Thymus (tissue), 14 donors: ENCODE measurements around the gene BCAS4. TPM values are rescaled to one million over a fixed set of nuclear protein-coding genes. Genes with fewer than 3 reads are reported as not detected.

Experiments used
- DNase-seq, 9 donors: peaks; one replicate each; pipeline ENCODE4 v3.0.0-alpha.2; 2013; ENCODE audit warnings: low spot score in 9 of 9, low read depth in 6 of 9, missing footprints in 1 of 9
- H3K27ac ChIP-seq, 2 donors: one replicate each; pipeline ENCODE4 v1.5.1; 2013; ENCODE audit warnings: control low read depth in 1 of 2, low read depth in 1 of 2, low read length in 1 of 2, mild to moderate bottlenecking in 1 of 2, moderate library complexity in 1 of 2
- H3K27me3 ChIP-seq, 2 donors: one replicate each; pipeline ENCODE4 v1.5.1; 2013; ENCODE audit warnings: low read length in 1 of 2; ENCODE audit not compliant: control insufficient read depth in 2 of 2, insufficient read depth in 1 of 2
- H3K36me3 ChIP-seq, 2 donors: one replicate each; pipeline ENCODE4 v1.5.1; 2013; ENCODE audit warnings: low read length in 1 of 2, mild to moderate bottlenecking in 1 of 2, moderate library complexity in 1 of 2; ENCODE audit not compliant: control insufficient read depth in 2 of 2, insufficient read depth in 2 of 2
- H3K4me1 ChIP-seq, 2 donors: one replicate each; pipeline ENCODE4 v1.5.1; 2013; ENCODE audit warnings: low read length in 2 of 2; ENCODE audit not compliant: control insufficient read depth in 2 of 2, insufficient read depth in 2 of 2
- H3K4me3 ChIP-seq, 2 donors: one replicate each; pipeline ENCODE4 v1.5.1; 2013; ENCODE audit warnings: low read length in 2 of 2, control low read depth in 1 of 2, mild to moderate bottlenecking in 1 of 2
- H3K9me3 ChIP-seq, 2 donors: one replicate each; pipeline ENCODE4 v1.5.1; 2013; ENCODE audit warnings: low read length in 1 of 2, mild to moderate bottlenecking in 1 of 2; ENCODE audit not compliant: control insufficient read depth in 2 of 2, insufficient read depth in 1 of 2
- WGBS: extraction: QIAGEN DNeasy Blood & Tissue Kit; methylation state at CpG from one replicate; pipeline ENCODE4 v1.1.7; 2013; 5-methylcytosine and 5-hydroxymethylcytosine counted together
- long read RNA-seq, 10 donors: transcript quantifications; one replicate each; lab custom pipeline, GENCODE V29; 2026
- polyA plus RNA-seq: library from polyadenylated mRNA; stranded (reverse); fragments of 200-250 nt; gene quantifications from one replicate; pipeline ENCODE4 v1.2.3, GENCODE V29; 2013
- total RNA-seq: library from RNA; stranded (reverse); fragments of 120-200 nt; gene quantifications from one replicate; pipeline ENCODE4 v1.2.4, GENCODE V29; 2013
- donor health status: healthy.

Gene BCAS4
- total RNA-seq (17.5 TPM), polyA plus RNA-seq (14.5 TPM)
- long read RNA-seq, donor 1, full-length matches to known transcripts, result 1 of 1 reads
- long read RNA-seq, donor 1, partial matches to known transcripts, result 0 of 1 reads
- long read RNA-seq, donor 1, other reads (novel, unspliced or antisense), result 0 of 1 reads
- long read RNA-seq, donor 2, full-length matches to known transcripts, result 10 of 10 reads
- long read RNA-seq, donor 2, partial matches to known transcripts, result 0 of 10 reads
- long read RNA-seq, donor 2, other reads (novel, unspliced or antisense), result 0 of 10 reads
- long read RNA-seq, donor 3, full-length matches to known transcripts, result 26 of 42 reads
- long read RNA-seq, donor 3, partial matches to known transcripts, result 16 of 42 reads
- long read RNA-seq, donor 3, other reads (novel, unspliced or antisense), result 0 of 42 reads
- long read RNA-seq, donor 4, full-length matches to known transcripts, result 4 of 4 reads
- long read RNA-seq, donor 4, partial matches to known transcripts, result 0 of 4 reads
- long read RNA-seq, donor 4, other reads (novel, unspliced or antisense), result 0 of 4 reads
- long read RNA-seq, donor 5, full-length matches to known transcripts, result 11 of 11 reads
- long read RNA-seq, donor 5, partial matches to known transcripts, result 0 of 11 reads
- long read RNA-seq, donor 5, other reads (novel, unspliced or antisense), result 0 of 11 reads
- long read RNA-seq, donor 6, full-length matches to known transcripts, result 11 of 11 reads
- long read RNA-seq, donor 6, partial matches to known transcripts, result 0 of 11 reads
- long read RNA-seq, donor 6, other reads (novel, unspliced or antisense), result 0 of 11 reads
- long read RNA-seq, donor 7, full-length matches to known transcripts, result 3 of 21 reads
- long read RNA-seq, donor 7, partial matches to known transcripts, result 0 of 21 reads
- long read RNA-seq, donor 7, other reads (novel, unspliced or antisense), result 18 of 21 reads
- long read RNA-seq, donor 8, full-length matches to known transcripts, result 3 of 3 reads
- long read RNA-seq, donor 8, partial matches to known transcripts, result 0 of 3 reads
- long read RNA-seq, donor 8, other reads (novel, unspliced or antisense), result 0 of 3 reads
- long read RNA-seq, donor 9, full-length matches to known transcripts, result 4 of 103 reads
- long read RNA-seq, donor 9, partial matches to known transcripts, result 99 of 103 reads
- long read RNA-seq, donor 9, other reads (novel, unspliced or antisense), result 0 of 103 reads
- long read RNA-seq, donor 10, full-length matches to known transcripts, result 4 of 4 reads
- long read RNA-seq, donor 10, partial matches to known transcripts, result 0 of 4 reads
- long read RNA-seq, donor 10, other reads (novel, unspliced or antisense), result 0 of 4 reads

GRCh38 chr20:50794846-50795634, at the start of gene BCAS4:
Gene BCAS4 (plus strand): TSS chr20:50795061. CDS start chr20:50795084, 23 bp downstream.
- Histone ChIP-seq H3K27me3 (peaks cover 6 to 23% of the 10 kb centered on the region in 2 donors), H3K36me3 (no peaks in the 10 kb centered on the region), H3K4me3 (peak within 1 kb of the TSS; percentile 62 to 86), H3K9me3 (no peaks in the 10 kb centered on the region), H3K27ac (peak within 1 kb of the TSS in 1 of 2 donors; percentile 84), H3K4me1 (peaks cover 4 to 22% of the 10 kb centered on the region in 2 donors)
- under 1% methylated on average over 92 of the region's 92 CpGs for WGBS
- peak in 8 of 9 donors; percentile 56 to 90 (median 81) for DNase-seq

GRCh38 chr20:50745634-50746137, 49.2 kb upstream of the BCAS4 start:
- Histone ChIP-seq H3K9me3 (no peaks in the 10 kb centered on the region), H3K4me1 (peaks cover 0 to 2% of the 10 kb centered on the region in 2 donors), H3K36me3 (peaks cover 12 to 13% of the 10 kb centered on the region in 2 donors), H3K4me3 (no peak overlapping the region), H3K27ac (no peak overlapping the region), H3K27me3 (no peaks in the 10 kb centered on the region)
- DNase-seq, result no peak
- 96% methylated on average over 2 of the region's 2 CpGs for WGBS

DNA sequence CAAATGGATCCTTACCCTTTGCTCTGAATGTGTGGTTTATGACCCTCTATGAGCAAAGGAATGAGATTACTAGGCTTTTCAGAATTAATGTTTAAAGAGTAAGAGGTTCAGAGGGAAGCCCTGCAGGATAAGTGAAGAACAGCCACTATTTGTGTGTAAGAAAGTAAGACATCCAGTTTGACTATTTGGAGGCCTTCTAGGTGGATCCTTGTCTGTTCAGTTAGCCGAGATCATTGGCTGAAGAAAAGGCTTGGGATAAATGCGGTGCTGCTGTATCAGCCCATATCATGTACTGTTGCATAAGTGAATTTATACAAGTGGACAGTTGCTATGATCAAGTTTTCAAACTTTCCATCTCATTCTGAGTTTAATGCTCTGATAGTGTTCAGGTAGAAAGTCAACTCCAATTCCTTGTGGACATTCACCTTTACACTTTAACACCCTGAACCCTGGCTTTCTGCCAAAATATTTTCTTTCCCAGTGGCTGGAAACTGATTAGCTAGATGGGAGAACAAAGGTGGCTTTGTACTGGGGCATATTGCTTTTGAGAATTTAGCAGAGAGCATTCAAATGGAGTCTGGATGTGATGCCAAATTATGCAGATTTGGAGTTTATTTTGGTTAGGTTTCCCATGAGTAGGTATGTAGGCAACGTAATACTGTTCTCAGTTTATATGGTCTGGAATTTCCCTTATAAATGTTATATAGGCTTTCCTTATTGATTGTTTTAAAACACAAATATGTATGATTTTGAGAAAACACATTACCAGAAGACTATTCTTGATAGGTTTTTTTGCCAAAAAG, 48.5 kb upstream of the BCAS4 start:
- DNase-seq, result no peak
- Histone ChIP-seq H3K4me3 (no peak overlapping the region), H3K36me3 (peaks cover 12 to 13% of the 10 kb centered on the region in 2 donors), H3K9me3 (no peaks in the 10 kb centered on the region), H3K4me1 (peaks cover 0 to 2% of the 10 kb centered on the region in 2 donors), H3K27me3 (no peaks in the 10 kb centered on the region), H3K27ac (no peak overlapping the region)
- WGBS, result 96% methylated on average over 3 of the region's 3 CpGs

DNA sequence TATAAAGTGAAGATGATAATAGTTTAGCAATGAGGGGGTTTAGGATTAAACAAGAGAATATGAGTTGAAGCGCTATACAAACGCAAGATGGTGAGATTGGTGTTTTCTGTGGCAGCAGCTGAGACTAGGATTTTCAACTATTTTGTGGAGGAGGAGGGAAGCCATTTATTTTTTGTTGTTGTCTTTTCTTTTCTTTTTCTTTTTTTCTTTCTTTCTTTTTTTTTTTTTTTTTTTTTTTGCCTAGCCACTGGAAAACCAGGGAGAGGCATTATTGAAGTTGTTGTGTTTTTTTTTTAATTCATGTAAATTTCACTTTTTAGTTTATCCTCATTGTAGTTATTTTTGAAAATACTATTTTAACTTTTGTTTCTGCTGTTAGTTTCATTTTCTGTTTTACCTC, 47.6 kb upstream of the BCAS4 start:
- Histone ChIP-seq H3K27ac (no peak overlapping the region), H3K4me1 (peaks cover 0 to 2% of the 10 kb centered on the region in 2 donors), H3K36me3 (peaks cover 12 to 13% of the 10 kb centered on the region in 2 donors), H3K4me3 (no peak overlapping the region), H3K9me3 (no peaks in the 10 kb centered on the region), H3K27me3 (no peaks in the 10 kb centered on the region)
- 97% methylated on average over 2 of the region's 2 CpGs for WGBS
- no peak for DNase-seq

GRCh38 chr20:50750145-50750671, 44.7 kb upstream of the BCAS4 start:
- DNase-seq, result no peak
- WGBS, result 98% methylated on average over 8 of the region's 8 CpGs
- no peak overlapping the region for H3K4me3 ChIP-seq
- H3K27me3 ChIP-seq, result no peaks in the 10 kb centered on the region
- H3K9me3 ChIP-seq, result no peaks in the 10 kb centered on the region
- H3K36me3 ChIP-seq, result peaks cover 12 to 13% of the 10 kb centered on the region in 2 donors
- H3K4me1 ChIP-seq, result no peaks in the 10 kb centered on the region
- H3K27ac ChIP-seq, result no peak overlapping the region

DNA sequence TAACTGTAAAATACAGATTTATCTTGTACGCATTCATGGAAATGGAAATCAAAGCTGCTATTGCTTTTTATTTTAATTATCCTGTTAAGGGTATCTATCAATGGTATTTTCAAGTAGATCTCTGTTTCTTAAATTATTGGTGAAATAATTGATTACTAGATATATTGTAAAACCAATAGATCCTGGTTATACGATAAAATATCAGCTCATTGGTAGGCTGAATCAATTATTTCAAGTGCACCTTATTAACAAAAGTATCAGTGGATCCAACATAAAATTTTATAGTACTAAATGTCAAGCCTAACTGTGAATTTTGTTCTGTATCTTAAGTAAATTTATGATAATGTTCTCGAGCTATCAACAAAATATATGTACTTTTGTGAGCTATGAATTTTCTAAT, 41.7 kb upstream of the BCAS4 start:
- Histone ChIP-seq H3K27ac (no peak overlapping the region), H3K9me3 (no peaks in the 10 kb centered on the region), H3K27me3 (no peaks in the 10 kb centered on the region), H3K4me1 (no peaks in the 10 kb centered on the region), H3K36me3 (peaks cover 10 to 11% of the 10 kb centered on the region in 2 donors), H3K4me3 (no peak overlapping the region)
- DNase-seq, result no peak
- WGBS, result 98% methylated on average over 3 of the region's 3 CpGs

DNA sequence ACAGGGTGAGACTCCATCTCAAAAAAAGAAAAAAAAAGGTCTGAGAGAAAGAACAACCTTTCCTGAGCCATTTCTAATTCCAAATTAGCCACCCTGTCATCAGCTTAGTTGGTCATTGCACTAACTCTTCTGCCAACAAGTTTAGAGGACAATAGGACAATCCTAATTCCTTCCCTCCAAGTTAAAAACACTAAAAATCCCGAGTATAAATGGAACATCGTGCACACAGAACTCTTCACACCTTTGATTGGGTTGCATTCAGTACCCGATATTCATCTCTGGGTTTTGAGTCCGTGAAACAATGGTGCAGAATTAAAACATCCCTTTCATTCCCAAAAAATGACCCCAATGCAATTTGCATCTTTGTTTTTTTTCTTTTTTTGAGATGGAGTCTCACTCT, 40.4 kb upstream of the BCAS4 start:
- DNase-seq, result no peak
- no peak overlapping the region for H3K4me3 ChIP-seq
- H3K27ac ChIP-seq, result no peak overlapping the region
- H3K27me3 ChIP-seq, result no peaks in the 10 kb centered on the region
- H3K36me3 ChIP-seq, result peaks cover 6 to 7% of the 10 kb centered on the region in 2 donors
- WGBS, result 97% methylated on average over 4 of the region's 4 CpGs
- no peaks in the 10 kb centered on the region for H3K9me3 ChIP-seq
- H3K4me1 ChIP-seq, result no peaks in the 10 kb centered on the region
